Neuron (in vitro differentiated cells): ENCODE measurements around the gene ZNF423.

ENCODE experiments used
- H2AFZ ChIP-seq: one replicate; pipeline ENCODE4 v1.6.1; 2013; ENCODE audit warnings: low read depth, mild to moderate bottlenecking, inconsistent platforms, low read length, moderate library complexity
- H3K27me3 ChIP-seq: one replicate; pipeline ENCODE4 v1.6.1; 2013; ENCODE audit warnings: low read length; ENCODE audit not compliant: insufficient read depth
- H3K36me3 ChIP-seq: one replicate; pipeline ENCODE4 v1.6.1; 2013; ENCODE audit warnings: low read length; ENCODE audit not compliant: insufficient read depth
- H3K4me1 ChIP-seq: one replicate; pipeline ENCODE4 v1.6.1; 2013; ENCODE audit warnings: low read length; ENCODE audit not compliant: insufficient read depth
- H3K4me3 ChIP-seq: 2 replicates; pipeline ENCODE4 v1.5.1; 2013; ENCODE audit warnings: mild to moderate bottlenecking, low read length, moderate library complexity
- H3K9me3 ChIP-seq: one replicate; pipeline ENCODE4 v1.6.1; 2013; ENCODE audit warnings: low read length

ZNF423 gene

GRCh38 chr16:49460786-49461470 is 395.0 kb downstream of the ZNF423 start:
- peaks cover 15% of the 10 kb centered on the region for H3K4me1 ChIP-seq

GRCh38 chr16:49459953-49460735 is 395.8 kb downstream of the ZNF423 start:
- Histone ChIP-seq H3K9me3 (no peaks in the 10 kb centered on the region), H3K4me3 (no peak overlapping the region), H3K27me3 (peaks cover 5% of the 10 kb centered on the region), H3K4me1 (peaks cover 15% of the 10 kb centered on the region), H3K36me3 (no peaks in the 10 kb centered on the region), H2AFZ (no peak overlapping the region)

More at GRCh38 chr16:49460786-49461470, 395.0 kb downstream of the ZNF423 start:
- no peak overlapping the region for H3K4me3 ChIP-seq
- no peaks in the 10 kb centered on the region for H3K36me3 ChIP-seq
- H2AFZ ChIP-seq: no peak overlapping the region
- H3K9me3 ChIP-seq: no peaks in the 10 kb centered on the region
- H3K27me3 ChIP-seq: peaks cover 5% of the 10 kb centered on the region

- peaks cover 15% of the 10 kb centered on the region for H3K4me1 ChIP-seq
- no peak overlapping the region for H3K4me3 ChIP-seq
- peaks cover 5% of the 10 kb centered on the region for H3K27me3 ChIP-seq
- H2AFZ ChIP-seq: no peak overlapping the region
- H3K36me3 ChIP-seq: no peaks in the 10 kb centered on the region
- no peaks in the 10 kb centered on the region for H3K9me3 ChIP-seq
Observed at GRCh38 chr16:49458656-49459445, 397.1 kb downstream of the ZNF423 start.

GRCh38 chr16:49458243-49458642 is 397.7 kb downstream of the ZNF423 start:
- peaks cover 9% of the 10 kb centered on the region for H3K4me1 ChIP-seq
- no peak overlapping the region for H3K4me3 ChIP-seq
- H2AFZ ChIP-seq: no peak overlapping the region
- H3K27me3 ChIP-seq: peaks cover 8% of the 10 kb centered on the region
- no peaks in the 10 kb centered on the region for H3K36me3 ChIP-seq
- no peaks in the 10 kb centered on the region for H3K9me3 ChIP-seq

- Histone ChIP-seq H3K4me1 (no peaks in the 10 kb centered on the region), H3K27me3 (peaks cover 8% of the 10 kb centered on the region), H2AFZ (no peak overlapping the region), H3K4me3 (no peak overlapping the region), H3K36me3 (no peaks in the 10 kb centered on the region), H3K9me3 (no peaks in the 10 kb centered on the region)
Observed at GRCh38 chr16:49457196-49457595, 398.7 kb downstream of the ZNF423 start.

GRCh38 chr16:49456763-49457162 is 399.1 kb downstream of the ZNF423 start:
- H3K9me3 ChIP-seq: no peaks in the 10 kb centered on the region
- no peaks in the 10 kb centered on the region for H3K4me1 ChIP-seq
- peaks cover 8% of the 10 kb centered on the region for H3K27me3 ChIP-seq
- H3K36me3 ChIP-seq: no peaks in the 10 kb centered on the region
- no peak overlapping the region for H2AFZ ChIP-seq
- no peak overlapping the region for H3K4me3 ChIP-seq

- H3K9me3 ChIP-seq: no peaks in the 10 kb centered on the region
- peaks cover 8% of the 10 kb centered on the region for H3K27me3 ChIP-seq
- no peak overlapping the region for H2AFZ ChIP-seq
- H3K4me1 ChIP-seq: no peaks in the 10 kb centered on the region
- no peak overlapping the region for H3K4me3 ChIP-seq
- H3K36me3 ChIP-seq: no peaks in the 10 kb centered on the region
Observed at GRCh38 chr16:49455991-49456745, 399.7 kb downstream of the ZNF423 start.

GRCh38 chr16:49455181-49455990 is 400.5 kb downstream of the ZNF423 start:
- H3K36me3 ChIP-seq: no peaks in the 10 kb centered on the region
- no peaks in the 10 kb centered on the region for H3K4me1 ChIP-seq
- no peaks in the 10 kb centered on the region for H3K9me3 ChIP-seq
- peaks cover 8% of the 10 kb centered on the region for H3K27me3 ChIP-seq
- H2AFZ ChIP-seq: no peak overlapping the region
- no peak overlapping the region for H3K4me3 ChIP-seq

- no peaks in the 10 kb centered on the region for H3K4me1 ChIP-seq
- no peaks in the 10 kb centered on the region for H3K36me3 ChIP-seq
- no peaks in the 10 kb centered on the region for H3K9me3 ChIP-seq
- no peak overlapping the region for H3K4me3 ChIP-seq
- H3K27me3 ChIP-seq: peaks cover 8% of the 10 kb centered on the region
- no peak overlapping the region for H2AFZ ChIP-seq
Observed at GRCh38 chr16:49454426-49455180, 401.3 kb downstream of the ZNF423 start.

- H3K9me3 ChIP-seq: no peaks in the 10 kb centered on the region
- peaks cover 8% of the 10 kb centered on the region for H3K27me3 ChIP-seq
- no peaks in the 10 kb centered on the region for H3K4me1 ChIP-seq
- no peaks in the 10 kb centered on the region for H3K36me3 ChIP-seq
- no peak overlapping the region for H3K4me3 ChIP-seq
- no peak overlapping the region for H2AFZ ChIP-seq
Observed at GRCh38 chr16:49453983-49454382, 401.9 kb downstream of the ZNF423 start.

- peaks cover 8% of the 10 kb centered on the region for H3K27me3 ChIP-seq
Observed at GRCh38 chr16:49453021-49453420, 402.9 kb downstream of the ZNF423 start.

More at GRCh38 chr16:49453021-49453420, 402.9 kb downstream of the ZNF423 start:
- Histone ChIP-seq H3K36me3 (no peaks in the 10 kb centered on the region), H3K9me3 (no peaks in the 10 kb centered on the region), H3K4me3 (no peak overlapping the region), H2AFZ (no peak overlapping the region), H3K4me1 (no peaks in the 10 kb centered on the region)
